Effector CD8-positive, alpha-beta T cell (primary cell): ENCODE measurements around the gene PLEKHG4.

Experiments used
- DNase-seq: peaks from one replicate; lab custom pipeline; 2025; lab: John Stamatoyannopoulos, UW

PLEKHG4 gene

GRCh38 chr16:67244387-67245185, 34.7 kb upstream of the PLEKHG4 start:
- peak; percentile 62 for DNase-seq

DNA sequence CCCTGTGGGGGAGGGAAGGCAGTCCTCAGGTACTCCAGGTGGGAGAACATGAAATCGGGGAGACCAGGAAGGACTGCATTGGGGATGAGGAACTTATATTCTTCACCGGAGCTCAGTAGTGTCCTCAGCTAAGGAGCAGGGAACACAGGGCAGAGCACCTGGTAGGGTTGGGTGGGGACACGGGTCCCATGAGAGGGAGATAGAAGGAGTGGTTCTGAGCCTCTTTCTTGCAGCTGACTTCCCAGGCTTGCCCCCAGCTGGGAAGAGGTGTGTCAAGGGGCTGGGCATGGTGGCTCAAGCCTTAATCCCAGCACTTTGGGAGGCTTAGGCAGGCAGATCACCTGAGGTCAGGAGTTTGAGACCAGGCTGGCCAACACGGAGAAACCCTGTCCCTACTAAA, 34.1 kb upstream of the PLEKHG4 start:
- no peak for DNase-seq

DNA sequence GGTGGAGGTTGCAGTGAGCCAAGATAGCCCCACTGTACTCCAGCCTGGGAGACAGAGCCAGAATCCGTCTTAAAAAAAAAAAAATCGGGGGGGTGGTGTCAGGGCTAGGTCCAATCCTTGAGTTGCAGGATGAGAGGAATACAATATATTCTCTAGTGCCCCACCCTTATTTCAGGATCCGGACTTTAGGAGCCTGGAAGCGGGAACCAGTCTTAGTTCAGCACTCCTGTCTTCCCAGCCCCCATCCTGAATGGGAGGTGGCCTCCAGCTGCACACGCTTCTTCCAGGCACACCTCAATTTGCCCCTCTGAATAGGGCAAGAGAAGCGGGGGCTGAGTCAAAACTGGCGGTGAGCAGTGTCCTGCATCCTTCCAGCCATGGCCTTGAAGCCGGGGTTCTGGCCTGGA, 33.7 kb upstream of the PLEKHG4 start:
- no peak for DNase-seq

- DNase-seq = peak; percentile 22
Observed at GRCh38 chr16:67246081-67246755, 33.1 kb upstream of the PLEKHG4 start.

- no peak for DNase-seq
Observed at GRCh38 chr16:67246756-67247191, 32.6 kb upstream of the PLEKHG4 start.

- DNase-seq = peak; percentile 90
Observed at GRCh38 chr16:67247192-67248072, 31.9 kb upstream of the PLEKHG4 start, which contains the start of gene FHOD1. FHOD1 (minus strand) TSS chr16:67247481; CDS start chr16:67247410, 71 bp downstream.

- DNase-seq = no peak
Observed at GRCh38 chr16:67248073-67248400, 31.3 kb upstream of the PLEKHG4 start.

DNA sequence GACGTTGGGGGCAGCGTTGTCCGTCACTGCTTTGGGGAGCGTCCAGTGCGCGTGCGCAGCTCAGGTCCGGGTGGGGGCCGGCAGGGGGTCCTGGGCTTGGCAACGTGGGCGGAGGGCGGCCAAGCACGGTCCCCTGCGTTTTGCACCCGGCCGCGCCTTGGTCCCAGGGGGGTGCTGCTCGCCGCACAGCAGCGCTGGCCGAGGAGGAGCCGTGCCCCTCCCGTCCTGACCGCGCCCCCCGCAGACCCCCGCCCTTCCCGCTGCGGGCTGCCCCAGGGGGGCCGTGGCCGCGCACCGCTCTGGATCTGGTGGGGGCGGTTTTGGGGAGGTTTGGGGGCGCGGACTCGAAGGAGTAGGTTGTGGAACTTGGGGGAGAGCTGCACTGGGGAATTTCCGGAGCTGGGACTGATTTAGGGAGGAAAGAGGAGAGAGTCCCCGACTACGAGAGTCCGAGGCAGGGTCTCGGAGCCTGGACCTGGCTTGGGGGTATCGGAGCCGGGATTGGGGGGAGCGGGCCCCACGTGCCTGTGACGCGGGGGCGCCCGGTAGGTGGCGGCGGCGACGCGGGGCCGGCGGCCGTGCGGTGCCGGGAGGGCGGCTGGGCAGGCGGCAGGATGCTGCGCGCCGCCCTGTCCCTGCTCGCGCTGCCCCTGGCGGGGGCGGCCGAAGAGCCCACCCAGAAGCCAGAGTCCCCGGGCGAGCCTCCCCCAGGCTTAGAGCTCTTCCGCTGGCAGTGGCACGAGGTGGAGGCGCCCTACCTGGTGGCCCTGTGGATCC, 30.7 kb upstream of the PLEKHG4 start, which contains the start of gene SLC9A5:
Gene SLC9A5, plus strand, starts transcription at position 579 of the 777 bp plus-strand sequence. Its CDS starts 36 bp downstream, at position 615.
- no peak for DNase-seq

DNA sequence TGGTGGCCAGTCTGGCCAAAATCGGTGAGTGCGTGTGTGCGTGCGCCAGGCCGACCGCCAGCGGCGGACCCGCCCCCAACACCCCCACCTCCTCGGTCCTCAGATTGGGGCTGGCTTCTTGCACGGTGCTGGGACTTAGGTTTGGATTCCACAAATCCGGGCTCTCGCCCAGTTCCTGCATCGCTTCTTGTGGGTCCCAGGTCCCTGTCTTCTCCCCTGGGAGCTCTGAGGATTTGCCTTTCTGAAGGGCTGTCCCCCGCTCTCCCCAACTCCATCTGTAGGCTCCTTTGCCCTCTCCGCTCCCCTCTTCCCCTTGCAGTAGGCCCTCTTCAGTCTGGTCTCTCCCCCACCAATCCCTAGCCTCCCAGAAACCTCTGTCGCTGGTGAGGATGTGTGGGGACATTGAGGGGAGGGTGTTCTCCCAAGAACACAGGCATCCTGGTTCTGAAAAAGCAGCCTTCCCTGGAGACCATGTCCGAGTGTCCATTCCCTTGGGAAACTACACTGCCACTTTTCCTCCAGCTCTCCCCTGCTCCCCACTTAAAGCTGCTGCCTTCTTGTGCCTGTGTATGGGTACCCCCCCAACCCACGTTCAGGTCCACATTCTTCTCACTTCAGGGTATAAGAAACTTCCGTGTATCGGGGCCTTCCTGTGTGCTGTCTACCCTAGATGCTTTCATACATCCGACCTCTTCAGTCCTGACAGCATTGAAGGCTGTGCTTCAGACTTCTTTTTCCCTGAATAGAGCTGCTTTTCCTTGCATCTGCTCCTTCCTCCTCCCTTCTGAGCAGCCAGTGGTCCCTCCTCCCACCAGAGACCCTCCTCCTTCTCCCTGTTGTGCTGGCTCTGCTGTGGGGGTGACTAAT, 29.9 kb upstream of the PLEKHG4 start:
- DNase-seq = no peak

DNA sequence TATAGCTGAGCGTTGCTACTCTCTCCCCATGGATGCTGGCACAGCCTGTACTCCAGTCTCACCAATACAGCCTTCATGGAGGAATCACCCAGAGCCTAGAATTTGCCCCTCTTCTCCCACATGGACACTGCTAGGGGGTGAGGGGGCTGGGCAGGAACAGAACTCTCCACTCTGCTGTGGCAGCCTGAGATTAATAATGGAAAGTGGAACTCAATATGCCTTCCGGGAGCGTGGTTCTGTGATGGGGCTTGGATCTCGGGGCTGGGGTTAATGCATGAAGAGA, 29.3 kb upstream of the PLEKHG4 start:
- no peak for DNase-seq

GRCh38 chr16:67252609-67253497, 26.5 kb upstream of the PLEKHG4 start:
- no peak for DNase-seq

- DNase-seq = no peak
Observed at GRCh38 chr16:67254801-67255552, 24.4 kb upstream of the PLEKHG4 start.

- no peak for DNase-seq
Observed at GRCh38 chr16:67255553-67256221, 23.6 kb upstream of the PLEKHG4 start.

DNA sequence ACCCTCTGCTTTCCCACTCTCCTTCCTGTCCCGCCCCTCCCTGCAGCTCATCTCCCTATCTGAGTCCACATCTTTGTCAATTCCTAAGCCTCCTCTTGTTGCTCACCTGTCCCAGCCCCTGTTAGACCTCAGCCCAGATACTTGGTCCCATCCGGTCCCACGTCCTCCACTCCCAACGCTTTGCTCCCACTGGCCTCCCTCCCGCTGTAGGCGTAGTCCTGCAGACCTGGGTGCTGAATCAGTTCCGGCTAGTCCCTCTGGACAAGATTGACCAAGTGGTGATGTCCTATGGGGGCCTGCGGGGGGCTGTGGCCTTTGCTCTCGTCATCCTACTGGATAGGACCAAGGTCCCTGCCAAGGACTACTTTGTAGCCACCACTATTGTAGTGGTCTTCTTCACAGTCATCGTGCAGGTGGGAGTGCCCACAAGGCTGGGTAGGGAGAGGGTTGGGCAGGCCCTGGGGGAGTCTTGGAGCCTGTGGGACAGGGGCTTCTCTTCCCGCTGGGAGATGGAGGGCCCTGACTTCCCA, 22.6 kb upstream of the PLEKHG4 start:
- DNase-seq = no peak

DNA sequence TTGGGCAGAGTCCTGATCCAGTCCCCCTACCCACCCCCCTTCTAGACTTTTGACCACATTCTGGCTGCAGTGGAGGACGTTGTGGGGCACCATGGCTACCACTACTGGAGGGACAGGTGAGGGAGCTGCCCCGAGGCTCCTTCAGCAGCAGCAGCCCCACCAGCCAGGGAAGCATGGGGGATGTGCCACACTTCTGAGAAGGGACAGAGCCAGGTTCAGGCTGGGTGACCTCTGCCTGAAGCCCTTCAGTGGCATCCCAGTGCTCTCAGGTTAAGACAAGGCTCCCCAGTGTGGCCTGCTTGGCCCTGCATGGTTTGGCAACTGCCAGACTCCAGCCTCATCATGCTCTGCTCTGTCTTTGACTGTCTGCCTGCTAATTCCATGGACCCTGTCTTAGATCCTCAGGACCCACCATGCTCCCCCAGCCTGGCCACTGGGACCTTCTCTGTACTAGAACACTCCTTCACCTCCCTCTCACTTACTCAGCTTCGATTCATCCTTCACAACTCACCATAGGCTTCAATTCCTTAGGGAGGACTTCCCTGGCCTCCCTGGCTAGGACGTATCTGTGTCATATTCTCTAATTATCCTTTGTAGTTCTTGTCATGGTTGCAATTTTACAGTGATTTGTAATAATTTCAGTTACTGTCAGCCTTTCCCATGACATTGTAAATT, 21.7 kb upstream of the PLEKHG4 start:
- DNase-seq = no peak

- no peak for DNase-seq
Observed at GRCh38 chr16:67258161-67258835, 21.0 kb upstream of the PLEKHG4 start.

DNA sequence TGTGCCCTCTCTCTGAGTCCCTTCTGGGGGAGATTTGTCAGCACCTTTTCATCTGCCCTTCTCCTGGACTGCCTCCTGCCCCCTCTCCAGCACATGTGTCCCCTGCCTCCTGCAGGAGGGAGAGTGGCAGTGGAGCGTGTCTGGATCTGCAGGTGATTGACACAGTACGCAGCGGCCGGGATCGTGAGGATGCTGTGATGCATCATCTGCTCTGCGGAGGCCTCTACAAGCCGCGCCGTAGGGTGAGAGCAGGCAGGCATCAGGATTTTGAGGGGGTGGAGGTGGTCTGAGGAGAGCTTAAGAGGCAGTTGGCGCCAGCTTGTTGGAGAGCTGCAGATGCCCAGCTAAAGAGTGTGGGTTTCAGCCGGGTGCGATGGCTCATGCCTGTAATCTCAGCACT, 19.6 kb upstream of the PLEKHG4 start:
- no peak for DNase-seq
